ENCODE data around the gene EXOC8. TPM values are rescaled to one million over a fixed set of nuclear protein-coding genes. Genes with fewer than 3 reads are reported as not detected.
"Not testable (repeated sequence)": the region's sequence is repeated elsewhere in the genome, so short reads cannot be mapped to it uniquely, and the experiment has no call there.

Gene EXOC8
- polyA plus RNA-seq, 5 donors: 9.4 to 13.8 (median 10.9) TPM

- no peak for DNase-seq
These were observed 19.6 kb upstream of the EXOC8 start for GRCh38 chr1:231357187-231357772.

GRCh38 chr1:231355171-231355570, 17.5 kb upstream of the EXOC8 start:
- no peak for DNase-seq

GRCh38 chr1:231354330-231355020, 16.8 kb upstream of the EXOC8 start:
- DNase-seq: no peak

- DNase-seq: no peak
These were observed 15.4 kb upstream of the EXOC8 start for GRCh38 chr1:231353086-231353485.

DNA sequence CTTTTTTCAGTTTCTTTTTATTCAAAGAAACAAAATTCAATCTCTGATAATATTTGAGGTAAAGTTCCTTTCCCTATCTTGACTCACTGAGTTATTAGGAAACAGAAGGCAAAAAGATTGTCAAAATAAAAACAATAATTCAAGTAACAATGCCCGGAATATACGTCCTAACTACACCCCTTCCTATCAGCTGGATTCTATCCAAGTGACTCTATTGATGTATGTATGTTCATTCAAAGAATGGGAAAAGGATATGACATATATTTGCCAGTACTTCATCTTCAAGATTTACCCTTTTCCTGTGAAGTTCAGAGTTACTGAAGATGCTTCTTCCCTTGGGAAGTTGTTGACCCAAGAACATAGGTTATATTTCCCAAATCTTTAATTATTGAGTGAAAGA, 14.2 kb upstream of the EXOC8 start:
- DNase-seq: no peak

- not testable (repeated sequence) for DNase-seq
These were observed 11.2 kb upstream of the EXOC8 start for GRCh38 chr1:231348856-231349255.

- DNase-seq: no peak
These were observed 10.8 kb upstream of the EXOC8 start for GRCh38 chr1:231348442-231348841.

DNA sequence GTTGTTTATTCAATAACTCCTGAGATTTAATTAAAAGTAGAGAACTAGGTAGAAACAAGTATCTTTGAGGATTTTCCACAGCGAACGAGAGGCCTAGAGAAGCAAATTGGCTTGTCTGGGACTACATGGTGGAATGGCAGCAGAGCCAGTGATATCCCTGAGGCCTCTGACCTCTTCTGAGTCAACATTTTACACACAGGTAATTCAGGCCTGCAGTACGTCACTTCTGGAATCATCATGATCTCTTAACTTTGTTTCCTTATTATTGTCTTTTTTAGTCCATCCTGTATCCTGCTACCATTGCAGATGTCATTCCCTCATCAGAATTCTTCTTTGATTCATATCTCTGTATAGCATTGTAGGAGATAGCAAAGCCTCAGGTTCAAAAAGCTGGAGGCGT, 10.3 kb upstream of the EXOC8 start:
- no peak for DNase-seq

DNA sequence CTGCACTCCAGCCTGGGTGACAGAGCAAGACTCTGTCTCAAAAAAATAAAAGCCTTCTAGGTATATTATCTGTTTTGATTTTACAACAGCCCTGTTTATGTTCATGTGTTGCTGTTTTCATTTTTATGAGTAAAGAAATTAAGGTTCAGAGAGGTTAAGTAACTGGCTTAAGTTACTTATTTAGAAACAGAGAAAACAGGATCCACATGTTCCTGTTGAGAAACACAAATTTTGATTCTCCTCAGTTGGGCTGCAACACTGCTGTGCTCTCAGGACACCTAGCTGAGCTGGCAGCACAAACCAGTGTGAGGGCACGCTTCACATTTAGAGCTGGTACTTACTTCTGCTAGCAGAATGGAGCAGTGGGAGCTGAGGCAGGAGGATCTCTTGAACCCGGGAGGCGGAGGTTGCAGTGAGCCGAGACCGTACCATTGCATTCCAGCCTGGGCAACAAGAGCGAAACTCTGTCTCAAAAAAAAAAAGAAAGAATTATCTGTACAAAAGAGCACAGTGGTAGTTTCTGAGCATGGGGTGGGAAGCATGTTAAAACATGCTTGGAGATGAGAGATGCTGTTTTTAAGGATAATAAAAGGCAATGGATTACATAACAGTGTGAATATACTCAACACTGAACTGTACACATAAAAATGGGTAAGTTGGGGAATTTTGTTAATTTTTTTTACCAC, 2.8 kb upstream of the EXOC8 start:
- no peak for DNase-seq

DNA sequence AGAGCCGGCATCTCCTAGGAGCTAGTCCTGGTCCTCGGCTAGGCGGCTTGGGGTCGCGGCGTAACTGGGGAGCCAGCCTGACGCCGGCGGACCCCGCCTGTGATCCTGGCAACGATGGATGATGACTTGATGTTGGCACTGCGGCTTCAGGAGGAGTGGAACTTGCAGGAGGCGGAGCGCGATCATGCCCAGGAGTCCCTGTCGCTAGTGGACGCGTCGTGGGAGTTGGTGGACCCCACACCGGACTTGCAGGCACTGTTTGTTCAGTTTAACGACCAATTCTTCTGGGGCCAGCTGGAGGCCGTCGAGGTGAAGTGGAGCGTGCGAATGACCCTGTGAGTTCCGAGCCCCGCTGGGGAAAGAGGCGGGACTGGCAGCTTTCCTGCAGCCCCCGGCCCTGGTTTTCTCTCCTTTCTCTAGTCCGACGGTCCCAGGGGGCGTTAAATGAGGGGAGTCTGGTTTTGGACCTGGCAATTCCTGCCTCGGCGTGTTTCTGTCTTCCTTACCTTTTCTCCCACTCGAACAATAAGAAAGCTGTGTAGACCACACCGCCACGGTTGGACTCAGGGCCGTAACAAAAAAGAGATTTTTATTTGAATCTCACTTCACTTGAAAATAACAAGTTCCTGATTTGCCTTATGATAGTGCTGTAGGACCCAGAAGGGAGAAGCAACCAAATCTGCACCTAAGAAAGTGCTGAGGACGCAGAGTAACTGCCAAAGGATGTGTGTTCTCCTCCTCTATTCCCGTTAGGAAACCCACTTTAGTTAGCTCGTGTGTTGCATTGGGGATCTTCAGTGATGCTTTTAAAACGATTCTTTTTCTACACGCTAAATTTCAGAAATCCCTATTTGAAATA, 847 bp upstream of the EXOC8 start, which contains the start of gene SPRTN:
SPRTN (plus strand) TSS at position 24 of the 859 bp plus-strand sequence; CDS start at position 115, 91 bp downstream.
- no peak for DNase-seq

GRCh38 chr1:231337043-231337471, 595 bp downstream of the EXOC8 start:
- no peak for DNase-seq

DNA sequence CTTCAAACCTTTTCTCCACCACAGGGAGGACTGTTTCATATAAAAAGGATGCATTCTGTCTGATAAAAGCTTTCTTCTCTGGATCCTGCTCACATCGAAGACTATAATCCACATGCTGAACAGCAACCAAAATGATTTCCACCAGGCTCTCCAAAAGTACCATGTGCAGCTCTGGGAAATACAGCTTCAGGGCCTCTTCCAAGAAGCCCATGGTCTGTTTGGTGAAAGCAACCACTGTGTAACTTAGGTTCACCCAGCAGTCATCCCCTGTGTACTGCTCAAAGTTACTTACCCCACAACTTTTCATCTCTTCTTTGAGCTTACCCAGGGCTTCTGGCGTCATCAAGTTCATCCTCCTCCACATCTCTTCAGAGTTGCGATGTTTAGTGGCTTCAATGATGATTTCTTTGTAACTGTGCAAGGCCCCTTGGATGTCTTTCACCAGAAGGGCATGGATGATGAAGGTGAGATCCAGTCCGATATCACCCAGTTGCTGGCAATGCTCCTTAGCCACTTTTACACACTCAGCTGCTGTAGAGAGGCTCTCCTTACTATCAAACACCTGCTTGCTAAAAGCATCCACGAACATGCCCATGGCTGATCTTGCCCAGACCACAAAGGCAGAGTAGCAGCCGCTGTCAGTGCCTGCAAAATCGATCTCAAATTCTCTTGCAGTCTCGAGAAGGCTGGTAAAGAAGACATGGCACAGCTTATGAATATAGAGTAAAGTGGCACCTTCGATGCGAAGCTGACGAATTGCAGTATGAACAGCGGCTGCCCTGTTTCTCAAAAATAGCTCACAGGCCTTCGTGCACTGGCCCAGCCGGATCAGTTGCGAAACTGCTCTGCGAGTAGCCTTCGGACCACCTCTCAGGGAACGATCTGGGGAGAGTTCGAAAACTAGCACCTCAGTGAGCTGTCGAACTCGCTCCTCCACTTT, 1.7 kb downstream of the EXOC8 start:
- no peak for DNase-seq

DNA sequence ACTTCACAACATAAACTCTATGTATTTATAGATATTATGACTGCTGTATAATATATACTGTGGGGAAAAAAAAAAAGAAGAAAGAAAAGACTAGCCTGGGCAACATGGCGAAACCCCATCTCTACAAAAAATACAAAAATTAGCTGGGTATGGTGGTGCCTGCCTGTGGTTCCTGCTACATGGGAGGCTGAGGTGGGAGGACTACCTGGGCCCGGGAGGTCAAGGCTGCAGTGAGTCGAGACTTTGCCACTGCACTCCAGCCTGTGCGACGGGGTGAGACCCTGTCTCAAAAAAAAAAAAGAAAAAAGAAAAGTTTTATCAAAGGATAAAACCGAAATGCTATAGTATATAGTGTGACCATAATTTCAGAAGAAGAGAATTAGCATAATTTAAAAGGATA, 2.7 kb downstream of the EXOC8 start:
- DNase-seq: no peak

GRCh38 chr1:231334079-231334666, 3.5 kb downstream of the EXOC8 start:
- DNase-seq: no peak

GRCh38 chr1:231332761-231333160, 4.9 kb downstream of the EXOC8 start:
- DNase-seq: no peak

GRCh38 chr1:231329483-231329882, 8.2 kb downstream of the EXOC8 start:
- no peak for DNase-seq

GRCh38 chr1:231327617-231328016, 10.0 kb downstream of the EXOC8 start:
- DNase-seq: no peak

- no peak for DNase-seq
These were observed 11.4 kb downstream of the EXOC8 start for GRCh38 chr1:231326248-231326647.

DNA sequence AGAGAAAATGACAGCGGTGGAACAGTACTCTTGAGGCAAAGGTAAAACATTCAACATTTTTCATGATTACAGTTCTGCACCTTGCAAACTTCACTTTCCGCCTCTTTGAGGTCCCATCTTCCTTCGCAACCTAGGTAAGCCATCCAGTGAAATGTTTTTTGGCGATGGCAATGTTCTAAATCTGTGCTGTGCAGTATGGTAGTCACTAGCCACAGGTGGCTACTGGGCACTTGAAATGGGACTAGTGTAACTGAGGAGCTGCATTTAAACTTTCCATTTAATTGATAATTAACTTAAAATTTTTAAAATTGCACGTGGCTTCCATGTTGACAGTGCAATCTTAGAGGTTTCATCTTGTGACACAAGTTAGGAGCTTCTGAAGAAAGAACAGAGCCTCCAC, 13.0 kb downstream of the EXOC8 start:
- DNase-seq: no peak

DNA sequence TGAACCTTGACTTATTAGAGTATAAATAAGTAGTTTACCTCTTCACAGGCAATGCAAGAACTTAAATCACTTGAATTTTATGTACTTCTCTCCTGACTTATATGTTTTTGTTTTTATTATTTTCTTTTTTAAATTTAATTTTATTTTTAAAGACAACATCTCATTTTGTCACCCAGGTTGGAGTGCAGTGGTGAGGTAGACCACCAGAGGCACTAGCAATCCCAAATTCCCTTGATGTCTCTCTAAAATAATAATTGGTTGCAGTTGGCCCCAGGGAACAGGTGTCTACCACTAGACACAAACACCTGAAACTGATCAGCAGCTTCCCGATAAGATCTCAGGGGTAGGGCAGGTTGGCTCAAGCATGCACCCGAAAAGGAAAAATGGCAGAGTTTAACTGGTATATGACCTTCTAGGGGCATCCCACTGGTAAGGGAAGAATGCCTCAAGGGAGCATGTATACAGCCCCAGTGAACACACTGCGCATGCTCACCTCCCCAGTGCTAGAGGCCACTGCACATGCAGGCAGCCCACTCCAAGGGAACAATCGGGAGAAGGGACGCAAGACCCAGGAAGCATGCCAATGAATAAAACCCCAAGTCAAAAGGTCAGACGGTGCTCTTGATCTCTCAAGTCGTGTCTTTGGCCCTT, 14.6 kb downstream of the EXOC8 start:
- no peak for DNase-seq

All from right lung (tissue), 5 donors.